ENCODE results near the gene RGS17.

Gene RGS17

GRCh38 chr6:153051801-153052200 lies 79.3 kb downstream of the RGS17 start:
- ChIA-PET POLR2A (no interaction called here), CTCF (no interaction called here)
- TF ChIP-seq NFRKB (IDR thresholded peaks at IDR 0.05) (no peak), BHLHE40 (IDR thresholded peaks at IDR 0.05; ENCODE audit: borderline replicate concordance) (no peak)
- DNase-seq (ENCODE audit: extremely low spot score), result no peak

GRCh38 chr6:153048631-153049030 lies 82.5 kb downstream of the RGS17 start:
- ChIA-PET POLR2A (no interaction called here), CTCF (no interaction called here)
- DNase-seq (ENCODE audit: extremely low spot score), result no peak
- no peak for TF ChIP-seq NFRKB (IDR thresholded peaks at IDR 0.05)
- TF ChIP-seq HDGF (IDR thresholded peaks at IDR 0.05; ENCODE audit: borderline replicate concordance), result no peak
- TF ChIP-seq CTBP1 (IDR thresholded peaks at IDR 0.05; ENCODE audit: borderline replicate concordance), result no peak
- no peak for TF ChIP-seq FOXK2 (IDR thresholded peaks at IDR 0.05)
- no peak for TF ChIP-seq LEF1 (IDR thresholded peaks at IDR 0.05; ENCODE audit: borderline replicate concordance)
- no peak for TF ChIP-seq BHLHE40 (IDR thresholded peaks at IDR 0.05; ENCODE audit: borderline replicate concordance)
- no peak for TF ChIP-seq ZNF384 (IDR thresholded peaks at IDR 0.05)

GRCh38 chr6:153047386-153047785 lies 83.7 kb downstream of the RGS17 start:
- TF ChIP-seq PKNOX1 (IDR thresholded peaks at IDR 0.05), result no peak
- TF ChIP-seq BHLHE40 (IDR thresholded peaks at IDR 0.05; ENCODE audit: borderline replicate concordance), result no peak
- TF ChIP-seq ZNF384 (IDR thresholded peaks at IDR 0.05), result no peak
- no peak for TF ChIP-seq NFRKB (IDR thresholded peaks at IDR 0.05)
- no peak for TF ChIP-seq LEF1 (IDR thresholded peaks at IDR 0.05; ENCODE audit: borderline replicate concordance)
- no peak for TF ChIP-seq ARNT (IDR thresholded peaks at IDR 0.05)
- TF ChIP-seq FOXA1 (IDR thresholded peaks at IDR 0.05), result no peak
- TF ChIP-seq ELF4 (IDR thresholded peaks at IDR 0.05), result no peak
- TF ChIP-seq SUZ12 (IDR thresholded peaks at IDR 0.05), result no peak
- TF ChIP-seq HDGF (IDR thresholded peaks at IDR 0.05; ENCODE audit: borderline replicate concordance), result no peak
- TF ChIP-seq TARDBP (IDR thresholded peaks at IDR 0.05), result no peak
- no peak for TF ChIP-seq L3MBTL2 (conservative IDR thresholded peaks at IDR 0.05)
- no peak for TF ChIP-seq FOXM1 (IDR thresholded peaks at IDR 0.05; ENCODE audit: borderline replicate concordance)
- no peak for TF ChIP-seq SP1 (IDR thresholded peaks at IDR 0.05)
- no peak for TF ChIP-seq CTBP1 (IDR thresholded peaks at IDR 0.05; ENCODE audit: borderline replicate concordance)
- DNase-seq (ENCODE audit: extremely low spot score), result no peak
- ChIA-PET CTCF (no interaction called here), POLR2A (no interaction called here)

GRCh38 chr6:153045271-153045670 lies 85.8 kb downstream of the RGS17 start:
- POLR2A ChIA-PET, result no interaction called here
- DNase-seq (ENCODE audit: extremely low spot score), result no peak
- CTCF ChIA-PET, result interaction anchor here (0.9 kb wide), 1 partner anchor 62 kb away, joined by 3 read pairs; no protein-coding TSS in a partner anchor
- TF ChIP-seq FOXA1 (IDR thresholded peaks at IDR 0.05) (no peak), ELF4 (IDR thresholded peaks at IDR 0.05) (no peak)

GRCh38 chr6:153044295-153044694 lies 86.8 kb downstream of the RGS17 start:
- CTCF ChIA-PET, result no interaction called here
- no peak for TF ChIP-seq HDGF (IDR thresholded peaks at IDR 0.05; ENCODE audit: borderline replicate concordance)
- no peak for TF ChIP-seq TARDBP (IDR thresholded peaks at IDR 0.05)
- TF ChIP-seq ARNT (IDR thresholded peaks at IDR 0.05), result no peak
- no peak for TF ChIP-seq L3MBTL2 (conservative IDR thresholded peaks at IDR 0.05)
- no peak for TF ChIP-seq LEF1 (IDR thresholded peaks at IDR 0.05; ENCODE audit: borderline replicate concordance)
- TF ChIP-seq ELF4 (IDR thresholded peaks at IDR 0.05), result no peak
- TF ChIP-seq FOXK2 (IDR thresholded peaks at IDR 0.05), result no peak
- TF ChIP-seq BHLHE40 (IDR thresholded peaks at IDR 0.05; ENCODE audit: borderline replicate concordance), result no peak
- no peak for TF ChIP-seq FOXA1 (IDR thresholded peaks at IDR 0.05)
- TF ChIP-seq FOXM1 (IDR thresholded peaks at IDR 0.05; ENCODE audit: borderline replicate concordance), result no peak
- TF ChIP-seq SUZ12 (IDR thresholded peaks at IDR 0.05), result no peak
- no peak for TF ChIP-seq SP1 (IDR thresholded peaks at IDR 0.05)
- TF ChIP-seq CTBP1 (IDR thresholded peaks at IDR 0.05; ENCODE audit: borderline replicate concordance), result no peak
- DNase-seq (ENCODE audit: extremely low spot score), result no peak
- POLR2A ChIA-PET, result no interaction called here

GRCh38 chr6:153043719-153044118 lies 87.4 kb downstream of the RGS17 start:
- ChIA-PET CTCF (no interaction called here), POLR2A (no interaction called here)
- TF ChIP-seq SUZ12 (IDR thresholded peaks at IDR 0.05) (no peak), HDGF (IDR thresholded peaks at IDR 0.05; ENCODE audit: borderline replicate concordance) (no peak), ELF4 (IDR thresholded peaks at IDR 0.05) (no peak), PKNOX1 (IDR thresholded peaks at IDR 0.05) (no peak), FOXK2 (IDR thresholded peaks at IDR 0.05) (no peak), FOXA1 (IDR thresholded peaks at IDR 0.05) (no peak), ARNT (IDR thresholded peaks at IDR 0.05) (no peak), NFRKB (IDR thresholded peaks at IDR 0.05) (no peak), FOXM1 (IDR thresholded peaks at IDR 0.05; ENCODE audit: borderline replicate concordance) (no peak), LEF1 (IDR thresholded peaks at IDR 0.05; ENCODE audit: borderline replicate concordance) (no peak), CTBP1 (IDR thresholded peaks at IDR 0.05; ENCODE audit: borderline replicate concordance) (no peak)

GRCh38 chr6:153038378-153039057 lies 92.6 kb downstream of the RGS17 start:
- ChIA-PET CTCF (no interaction called here), POLR2A (no interaction called here)
- no peak for DNase-seq (ENCODE audit: extremely low spot score)
- TF ChIP-seq LEF1 (IDR thresholded peaks at IDR 0.05; ENCODE audit: borderline replicate concordance) (no peak), SUZ12 (IDR thresholded peaks at IDR 0.05) (no peak), HDGF (IDR thresholded peaks at IDR 0.05; ENCODE audit: borderline replicate concordance) (no peak), NFRKB (IDR thresholded peaks at IDR 0.05) (no peak), ARNT (IDR thresholded peaks at IDR 0.05) (no peak)

More at GRCh38 chr6:153043719-153044118, 87.4 kb downstream of the RGS17 start:
- no peak for DNase-seq (ENCODE audit: extremely low spot score)

Measured in HEK293T (cell line).